ELF-1 (cell line): Measurements from ENCODE around the gene SMAD1.

Source experiments
- DNase-seq: peaks from one replicate; pipeline ENCODE4 v3.0.0-alpha.2; 2016; ENCODE audit warnings: low read depth, low spot score

The SMAD1 gene

DNA sequence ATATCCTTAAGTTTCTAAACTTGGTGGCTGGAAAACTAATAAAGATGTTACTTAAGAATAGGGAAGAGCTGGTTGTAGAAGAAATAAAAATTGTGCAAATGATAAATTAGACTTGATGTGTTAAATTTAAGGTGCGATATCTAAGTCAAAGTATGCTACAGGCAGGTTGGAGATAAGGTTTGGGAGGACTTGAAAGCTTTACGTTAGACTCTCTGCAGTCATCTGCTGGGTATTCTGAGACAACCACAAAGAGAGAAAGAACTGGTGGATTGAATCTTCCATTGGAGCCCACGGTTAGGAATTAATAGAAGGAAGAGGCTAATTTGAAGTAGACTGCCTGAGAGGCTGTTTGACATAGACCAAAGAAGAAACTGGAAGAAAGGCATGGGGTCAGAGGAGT, 7.9 kb downstream of the SMAD1 start:
- no peak for DNase-seq

- no peak for DNase-seq
Observed at GRCh38 chr4:145490361-145490760, 8.7 kb downstream of the SMAD1 start.

DNA sequence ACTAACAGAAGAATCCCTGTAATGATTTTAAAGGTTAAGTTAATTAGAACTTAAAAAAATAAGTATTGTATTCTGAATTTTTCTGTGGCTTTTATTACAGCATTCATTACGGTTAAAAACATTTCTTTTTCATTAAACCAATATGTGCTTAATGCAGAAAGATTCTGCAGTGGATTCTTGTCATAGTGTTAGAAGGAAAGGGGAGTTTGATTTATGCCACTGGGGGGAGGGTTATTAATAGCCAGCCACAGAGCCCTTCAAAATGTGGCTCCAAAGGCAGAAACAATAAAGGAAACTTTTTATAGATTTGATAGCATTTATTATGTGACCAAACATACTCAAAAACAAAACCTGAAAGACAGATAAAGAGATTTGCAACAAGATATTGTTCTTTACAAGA, 9.1 kb downstream of the SMAD1 start:
- no peak for DNase-seq

DNA sequence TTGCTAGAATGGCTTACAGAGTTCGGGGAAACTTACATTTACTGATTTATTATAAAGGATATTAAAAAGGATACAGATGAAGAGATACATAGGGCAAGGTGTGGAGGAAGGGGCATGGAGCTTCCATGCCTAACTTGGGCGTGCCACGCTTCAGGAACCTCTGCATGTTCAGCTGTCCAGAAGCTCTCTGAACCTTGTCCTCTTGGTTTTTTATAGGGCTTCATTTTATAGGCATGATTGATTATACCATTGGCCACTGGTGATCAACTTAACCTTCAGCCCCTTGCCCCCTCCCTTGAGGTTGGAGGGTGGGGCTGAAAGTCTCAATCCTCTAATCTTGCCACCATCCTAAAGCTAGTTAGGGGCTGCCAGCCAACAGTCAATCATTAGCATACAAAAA, 10.7 kb downstream of the SMAD1 start:
- no peak for DNase-seq

GRCh38 chr4:145493166-145493565, 11.5 kb downstream of the SMAD1 start:
- no peak for DNase-seq

DNA sequence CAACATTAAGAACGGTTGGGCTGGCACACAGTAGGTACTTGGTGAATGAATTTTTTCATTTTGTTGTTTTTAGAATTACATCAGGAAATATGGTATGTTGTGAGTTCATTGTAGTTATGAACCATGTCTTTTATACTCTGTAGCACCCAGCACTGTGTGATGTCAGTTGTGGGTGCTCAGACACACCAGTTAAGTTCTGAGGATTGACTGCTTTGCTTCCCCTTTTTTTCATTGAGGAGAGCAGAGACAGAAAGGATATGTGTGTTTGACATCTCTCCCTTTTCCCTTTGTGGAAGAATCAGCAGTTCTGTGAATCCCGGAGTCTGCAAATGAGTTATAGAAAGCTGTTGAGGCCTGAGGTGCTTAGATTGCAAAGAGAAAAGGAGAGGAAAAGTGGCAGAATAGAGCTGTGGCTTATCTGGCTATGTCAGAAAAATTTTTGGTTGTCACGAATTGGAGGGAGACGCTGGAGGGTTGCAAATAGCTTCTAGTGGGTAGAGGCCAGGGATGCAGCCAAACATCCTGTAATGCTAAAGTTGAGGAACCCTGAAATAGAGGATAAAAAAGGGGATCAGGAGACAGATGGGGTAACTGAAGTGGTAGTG, 13.1 kb downstream of the SMAD1 start:
- DNase-seq = no peak

GRCh38 chr4:145496292-145496691, 14.6 kb downstream of the SMAD1 start:
- no peak for DNase-seq

DNA sequence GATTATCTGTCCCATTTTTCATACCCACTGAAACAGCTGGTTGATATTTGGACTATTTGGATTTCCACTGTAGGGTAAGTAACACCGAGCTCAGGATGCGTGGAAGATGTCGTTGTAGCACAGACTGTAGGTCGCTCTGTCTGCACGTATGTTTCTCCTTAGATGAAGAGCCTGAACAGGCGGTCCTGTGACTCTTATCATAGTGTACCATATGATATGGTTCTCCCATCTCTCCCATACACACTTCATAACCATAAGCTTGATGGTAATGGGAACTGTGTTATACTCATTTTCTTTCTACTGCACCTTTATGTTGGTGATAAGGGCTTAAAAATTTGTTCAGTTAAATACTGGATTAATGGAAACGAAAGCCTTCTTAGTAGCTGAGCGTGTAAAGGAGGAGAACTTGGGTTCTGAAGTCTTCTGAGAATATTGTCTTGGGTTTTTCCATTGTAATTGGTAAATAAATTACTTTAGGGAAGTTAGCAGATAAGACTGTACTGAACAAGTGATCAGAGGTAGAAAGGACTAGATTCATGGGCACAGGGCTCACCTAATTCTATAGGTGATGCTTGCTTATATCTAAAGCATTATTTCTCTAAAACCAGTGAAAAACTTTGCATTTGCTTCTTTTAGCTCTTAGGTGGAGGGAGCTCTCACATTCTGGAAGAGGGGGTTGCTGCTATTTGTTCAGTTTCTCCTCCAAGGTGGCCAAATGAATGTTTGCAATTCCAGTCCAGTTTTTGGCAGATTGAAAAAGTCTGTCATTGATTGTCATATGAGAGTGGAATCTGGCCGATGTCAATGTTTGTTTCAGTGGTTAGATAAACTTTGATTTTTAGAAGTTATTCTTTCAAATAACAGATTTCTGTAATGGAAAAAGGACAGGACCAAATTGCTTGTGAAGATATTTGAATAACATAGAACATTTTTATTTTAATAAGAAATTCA, 15.8 kb downstream of the SMAD1 start:
- no peak for DNase-seq

DNA sequence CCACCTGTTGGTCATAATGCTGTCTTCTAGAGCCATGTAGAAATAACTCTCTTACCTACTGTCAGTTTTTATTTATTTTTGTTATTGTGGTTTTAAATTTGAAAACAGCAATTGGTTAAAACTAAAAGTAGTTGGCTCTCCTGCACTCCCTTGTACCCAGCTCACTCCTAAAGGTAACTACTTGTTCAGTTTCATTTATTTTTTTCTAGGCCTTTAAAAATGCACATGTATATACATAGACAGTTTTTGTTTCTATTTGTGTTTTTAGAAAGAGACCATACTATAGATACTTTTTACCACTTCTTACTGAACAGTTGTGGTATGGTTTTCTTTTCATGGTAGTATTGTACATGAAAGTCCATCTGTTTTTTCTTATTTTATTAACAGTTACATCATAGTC, 16.8 kb downstream of the SMAD1 start:
- DNase-seq = no peak

DNA sequence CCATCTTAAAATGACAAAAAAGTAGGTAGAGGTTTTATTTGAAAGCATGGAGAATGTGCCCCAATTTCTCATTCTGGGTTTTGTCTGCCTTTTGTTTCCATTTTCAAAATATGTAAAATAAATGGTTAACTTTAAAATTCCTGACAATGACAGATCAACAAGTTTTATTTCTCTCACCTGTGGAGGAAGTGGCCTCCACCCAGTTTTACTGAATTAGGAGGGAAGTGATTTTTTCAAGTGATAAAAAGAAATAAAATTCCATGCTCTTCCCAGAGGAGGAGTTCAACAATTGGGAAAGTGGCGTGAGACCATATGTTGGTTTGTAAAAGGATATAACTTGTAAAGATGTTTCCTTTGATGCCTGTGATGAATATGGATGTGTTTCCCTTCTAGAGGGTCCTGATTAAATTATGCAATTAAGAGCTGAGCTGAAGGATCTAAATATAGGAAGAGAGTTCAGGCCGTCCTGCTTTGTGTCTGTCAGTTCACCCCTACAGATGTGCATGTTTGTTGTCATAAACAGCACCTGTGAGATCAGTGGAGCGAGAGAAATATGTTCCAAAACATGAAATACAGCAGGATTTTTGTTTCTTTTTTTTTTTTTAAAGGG, 19.5 kb downstream of the SMAD1 start:
- no peak for DNase-seq

GRCh38 chr4:145502809-145503208, 21.2 kb downstream of the SMAD1 start:
- DNase-seq = no peak

- DNase-seq = no peak
Observed at GRCh38 chr4:145503486-145504072, 21.9 kb downstream of the SMAD1 start.

DNA sequence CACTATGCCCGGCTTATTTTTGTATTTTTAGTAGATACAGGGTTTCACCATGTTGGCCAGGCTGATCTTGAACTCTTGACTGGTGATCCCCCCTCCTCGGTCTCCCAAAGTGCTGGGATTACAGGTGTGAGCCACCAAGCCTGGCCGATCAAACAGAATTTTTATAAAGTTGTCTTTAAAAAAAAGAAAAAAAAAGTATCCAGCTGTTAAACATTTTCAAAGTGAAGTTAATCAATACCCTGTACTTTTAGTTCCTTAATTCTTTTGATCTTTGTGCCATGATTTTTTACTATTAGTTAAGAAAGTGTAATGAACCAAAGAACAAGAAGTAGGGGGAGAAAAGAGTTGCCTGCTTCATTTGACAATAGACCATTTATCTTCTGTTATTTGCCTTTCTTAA, 24.3 kb downstream of the SMAD1 start:
- DNase-seq = no peak

DNA sequence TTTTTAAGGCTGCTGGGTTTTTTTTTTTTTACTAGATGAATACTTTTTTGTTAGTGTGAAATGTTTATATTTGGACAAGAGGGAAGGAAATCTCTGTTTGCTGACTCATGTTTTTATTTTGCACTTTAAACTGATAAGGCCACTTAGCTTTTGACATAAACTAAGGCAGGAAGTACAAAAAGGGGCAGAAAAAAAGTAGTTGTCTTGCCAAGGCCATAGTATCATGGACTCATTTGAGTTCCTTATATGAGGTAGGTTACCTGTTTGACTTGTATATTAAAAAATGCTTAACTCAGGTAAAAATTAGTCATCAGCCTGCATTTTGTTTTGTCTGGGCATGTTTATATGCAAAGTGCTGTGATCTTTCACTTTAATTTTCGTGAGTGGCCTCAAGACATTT, 26.0 kb downstream of the SMAD1 start:
- no peak for DNase-seq

DNA sequence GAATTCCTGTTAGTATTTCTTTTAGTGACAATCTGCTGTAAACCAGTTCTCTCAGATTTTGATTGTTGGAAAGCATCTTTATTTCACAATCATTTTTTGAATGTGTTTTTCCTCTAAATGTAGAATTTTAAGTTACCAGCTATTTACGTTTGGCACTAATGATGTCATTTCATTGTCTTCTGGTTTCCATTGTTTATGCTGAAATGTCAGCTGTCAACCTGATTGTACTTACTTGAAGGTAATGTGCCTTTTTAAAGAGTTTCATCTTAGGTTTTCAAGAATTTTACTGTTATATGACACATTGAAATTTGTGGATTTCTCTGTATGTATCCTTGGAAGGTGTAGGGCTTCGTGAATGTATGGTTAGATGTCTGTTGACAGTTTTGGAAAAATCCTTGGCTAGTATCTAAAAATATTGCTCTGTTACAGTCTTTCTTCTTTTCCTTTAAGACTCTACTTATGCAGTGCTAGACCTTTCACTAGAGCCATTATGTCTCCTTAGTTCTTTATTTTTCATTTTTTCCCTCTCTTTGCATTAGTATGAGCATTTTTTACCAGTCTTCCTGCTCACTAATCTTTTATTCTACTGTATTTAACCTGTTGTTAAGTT, 30.4 kb downstream of the SMAD1 start:
- no peak for DNase-seq

DNA sequence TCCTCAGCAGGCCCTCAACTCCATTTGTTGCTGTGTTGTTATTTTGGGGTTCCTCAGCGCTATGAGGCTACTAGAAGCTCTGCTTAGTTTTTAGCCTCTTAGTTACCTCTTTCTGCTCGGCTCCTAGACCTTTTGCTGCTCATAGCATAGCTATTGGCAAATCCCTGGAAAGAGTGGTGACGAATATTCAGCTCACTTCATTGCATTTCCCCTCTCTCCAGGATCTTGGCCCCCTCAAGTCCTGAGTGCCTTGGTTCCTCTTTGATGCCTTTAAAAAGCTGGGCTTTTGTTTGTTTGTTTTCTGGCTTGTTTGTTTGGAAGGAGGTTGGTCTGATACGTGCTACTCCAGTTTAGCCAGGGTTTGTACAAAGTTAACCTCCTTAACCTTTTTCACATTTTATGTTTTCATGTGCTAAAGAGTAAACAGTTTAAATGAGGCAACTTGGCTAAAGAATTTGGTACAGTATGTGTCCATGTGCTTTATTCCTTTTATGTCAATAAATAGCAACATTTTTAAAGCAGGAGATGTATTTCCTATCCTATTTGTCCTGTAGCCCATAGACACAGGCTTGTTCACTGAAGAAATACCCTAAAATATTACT, 31.5 kb downstream of the SMAD1 start:
- no peak for DNase-seq

- DNase-seq = no peak
Observed at GRCh38 chr4:145520172-145520571, 38.5 kb downstream of the SMAD1 start.

DNA sequence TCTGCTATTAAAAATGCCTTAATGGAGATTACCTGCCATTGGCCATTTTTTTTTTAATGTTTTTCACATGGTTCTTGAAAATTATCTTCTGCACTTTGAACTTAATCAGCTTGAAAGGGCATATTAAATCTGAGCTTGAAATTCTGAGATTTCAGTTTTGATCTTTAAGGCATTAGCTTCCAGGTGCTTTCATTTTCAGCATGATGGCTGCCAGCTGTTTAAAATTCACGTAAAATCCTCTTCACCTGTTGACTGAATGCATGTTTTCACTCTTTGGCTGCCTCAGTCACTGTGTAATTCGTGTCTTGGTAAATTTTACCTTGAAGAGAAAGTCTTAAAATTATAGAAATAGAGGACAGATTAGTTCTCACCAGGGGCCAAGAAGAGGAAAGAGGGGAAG, 39.6 kb downstream of the SMAD1 start:
- no peak for DNase-seq

DNA sequence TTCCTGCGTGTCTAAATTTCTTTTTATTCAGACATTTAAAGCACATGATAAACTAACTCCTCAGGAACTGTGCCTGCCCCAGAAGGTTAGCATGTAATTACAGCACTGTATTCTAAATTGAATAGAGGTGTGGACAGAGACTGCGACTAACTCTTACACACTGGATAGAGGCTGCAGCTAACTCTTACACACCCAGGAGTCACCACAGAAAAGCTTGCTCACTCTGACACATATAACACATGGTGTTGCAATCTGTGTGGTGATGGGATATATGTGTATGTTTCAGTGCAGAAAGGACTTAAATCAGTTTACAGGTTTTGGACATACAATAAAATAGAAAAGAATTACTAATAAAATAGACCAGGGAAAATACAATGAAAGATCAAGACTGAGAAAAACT, 41.5 kb downstream of the SMAD1 start:
- no peak for DNase-seq

- DNase-seq = no peak
Observed at GRCh38 chr4:145524552-145524951, 42.9 kb downstream of the SMAD1 start.

DNA sequence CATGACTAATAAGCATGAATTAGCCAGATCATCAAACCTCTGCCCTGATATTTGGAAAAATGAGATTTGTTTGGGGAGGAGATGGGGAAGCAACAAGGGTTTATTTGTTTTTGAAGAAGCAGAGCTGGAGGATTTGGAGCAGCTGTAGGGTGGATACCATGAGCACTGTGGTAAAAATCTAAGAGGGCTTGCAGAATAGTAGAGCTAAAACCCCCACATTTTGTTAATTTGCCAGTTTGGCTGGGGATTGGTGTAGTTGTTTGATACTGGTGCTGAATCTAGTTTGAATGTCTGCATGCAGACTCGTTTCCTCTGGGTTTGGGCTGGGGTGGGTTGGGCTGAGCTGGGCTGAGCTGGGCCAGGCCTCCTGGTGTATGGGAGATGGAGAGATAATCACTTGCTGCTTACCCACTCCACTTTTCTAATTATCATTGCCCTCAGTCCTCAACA, 43.7 kb downstream of the SMAD1 start:
- peak; percentile 65 for DNase-seq
